ENCODE results near the gene NEU3. TPM values are rescaled to one million over a fixed set of nuclear protein-coding genes. Genes with fewer than 3 reads are reported as not detected.

Gene NEU3
- total RNA-seq, 2 experiments from 2014 or later = 44.8 to 56.3 TPM

DNA sequence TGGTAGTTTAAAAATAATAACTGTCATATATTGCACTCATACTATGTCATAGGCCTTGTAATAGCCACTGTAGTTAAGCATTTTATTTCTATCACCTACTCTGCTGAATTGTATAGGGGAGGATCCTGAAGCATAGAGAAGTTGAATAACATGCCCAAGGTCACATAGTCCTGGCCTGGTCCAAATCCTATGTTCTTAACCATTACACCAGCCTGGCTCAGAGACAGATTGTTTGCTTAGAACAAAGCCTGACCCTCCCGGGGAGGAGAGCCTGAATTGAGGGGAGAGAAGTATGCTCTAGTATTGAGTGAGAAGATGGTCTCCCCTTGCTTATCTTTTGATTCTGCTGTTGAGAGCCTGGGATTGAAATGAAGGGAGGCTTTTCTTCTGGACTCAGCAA is 2.2 kb downstream of the NEU3 start:
- no peaks in the 10 kb centered on the region for H3K9me2 ChIP-seq (ENCODE audit: insufficient read depth, low read length)
- H3K9me3 ChIP-seq (ENCODE audit: low read length) = no peaks in the 10 kb centered on the region
- no peak overlapping the region for H2AFZ ChIP-seq (ENCODE audit: low read length)
- peaks cover 44% of the 10 kb centered on the region for H3K4me1 ChIP-seq (ENCODE audit: insufficient read depth, low read length, poor library complexity, severe bottlenecking)
- TF ChIP-seq, protein P1, sequence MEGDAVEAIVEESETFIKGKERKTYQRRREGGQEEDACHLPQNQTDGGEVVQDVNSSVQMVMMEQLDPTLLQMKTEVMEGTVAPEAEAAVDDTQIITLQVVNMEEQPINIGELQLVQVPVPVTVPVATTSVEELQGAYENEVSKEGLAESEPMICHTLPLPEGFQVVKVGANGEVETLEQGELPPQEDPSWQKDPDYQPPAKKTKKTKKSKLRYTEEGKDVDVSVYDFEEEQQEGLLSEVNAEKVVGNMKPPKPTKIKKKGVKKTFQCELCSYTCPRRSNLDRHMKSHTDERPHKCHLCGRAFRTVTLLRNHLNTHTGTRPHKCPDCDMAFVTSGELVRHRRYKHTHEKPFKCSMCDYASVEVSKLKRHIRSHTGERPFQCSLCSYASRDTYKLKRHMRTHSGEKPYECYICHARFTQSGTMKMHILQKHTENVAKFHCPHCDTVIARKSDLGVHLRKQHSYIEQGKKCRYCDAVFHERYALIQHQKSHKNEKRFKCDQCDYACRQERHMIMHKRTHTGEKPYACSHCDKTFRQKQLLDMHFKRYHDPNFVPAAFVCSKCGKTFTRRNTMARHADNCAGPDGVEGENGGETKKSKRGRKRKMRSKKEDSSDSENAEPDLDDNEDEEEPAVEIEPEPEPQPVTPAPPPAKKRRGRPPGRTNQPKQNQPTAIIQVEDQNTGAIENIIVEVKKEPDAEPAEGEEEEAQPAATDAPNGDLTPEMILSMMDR (conservative IDR thresholded peaks at IDR 0.05; ENCODE audit: low read length) = no peak
- TF ChIP-seq EZH2phosphoT487 (IDR thresholded peaks at IDR 0.05; ENCODE audit: borderline replicate concordance, low read depth, low read length) = no peak
- peak overlapping the region; percentile 94 for H3K4me3 ChIP-seq (ENCODE audit: low read depth, low read length, poor library complexity, severe bottlenecking)
- H3K27ac ChIP-seq (ENCODE audit: low read depth, low read length, poor library complexity, severe bottlenecking) = peak overlapping the region; percentile 26
- peaks cover 39% of the 10 kb centered on the region for H3K36me3 ChIP-seq (ENCODE audit: insufficient read depth, low read length)
- no TSS peak for BruUV-seq (replicated peaks)
- H4K20me1 ChIP-seq (ENCODE audit: insufficient read depth, low read length) = peaks cover 10% of the 10 kb centered on the region; the same call in 1 of the 2 replicates
- H3K4me2 ChIP-seq (ENCODE audit: low read length) = peak overlapping the region; percentile 94
- intact Hi-C loops (cut with micrococcal nuclease; ENCODE audit: unreplicated experiment) = no loop called here
- H3K79me2 ChIP-seq (ENCODE audit: insufficient read depth, low read depth, low read length) = peaks cover 46% of the 10 kb centered on the region
- DNase-seq (ENCODE audit: low spot score) = no peak
- ChIA-PET POLR2A (no interaction called here), CTCF (ENCODE audit: unreplicated experiment) (no interaction called here)

- peaks cover 55% of the 10 kb centered on the region for H3K36me3 ChIP-seq (ENCODE audit: insufficient read depth, low read length)
- H3K4me3 ChIP-seq (ENCODE audit: low read depth, low read length, poor library complexity, severe bottlenecking) = peak overlapping the region; percentile 94
- peak overlapping the region; percentile 94 for H3K4me2 ChIP-seq (ENCODE audit: low read length)
- H4K20me1 ChIP-seq (ENCODE audit: insufficient read depth, low read length) = peaks cover 10% of the 10 kb centered on the region; the same call in 1 of the 2 replicates
- H2AFZ ChIP-seq (ENCODE audit: low read length) = no peak overlapping the region
- intact Hi-C loops (cut with micrococcal nuclease; ENCODE audit: unreplicated experiment) = no loop called here
- no TSS peak for BruUV-seq (replicated peaks)
- CTCF ChIA-PET (ENCODE audit: unreplicated experiment) = no interaction called here
- H3K4me1 ChIP-seq (ENCODE audit: insufficient read depth, low read length, poor library complexity, severe bottlenecking) = peaks cover 43% of the 10 kb centered on the region
- no peaks in the 10 kb centered on the region for H3K9me2 ChIP-seq (ENCODE audit: insufficient read depth, low read length)
- peak overlapping the region; percentile 39 for H3K27ac ChIP-seq (ENCODE audit: low read depth, low read length, poor library complexity, severe bottlenecking)
- peak; percentile 69 for DNase-seq (ENCODE audit: low spot score)
- TF ChIP-seq, protein P1 (conservative IDR thresholded peaks at IDR 0.05; ENCODE audit: low read length) = no peak
- no peak for TF ChIP-seq EZH2phosphoT487 (IDR thresholded peaks at IDR 0.05; ENCODE audit: borderline replicate concordance, low read depth, low read length)
- POLR2A ChIA-PET = interaction anchor here (0.6 to 2.0 kb wide), 5 partner anchors 9 to 210 kb away, joined by 3 to 6 read pairs (median 5); no protein-coding TSS in a partner anchor
- H3K9me3 ChIP-seq (ENCODE audit: low read length) = no peaks in the 10 kb centered on the region
- peaks cover 46% of the 10 kb centered on the region for H3K79me2 ChIP-seq (ENCODE audit: insufficient read depth, low read depth, low read length)
Measured at GRCh38 chr11:74992852-74993251, 4.1 kb downstream of the NEU3 start.

- Histone ChIP-seq H3K27ac (ENCODE audit: low read depth, low read length, poor library complexity, severe bottlenecking) (no peak overlapping the region), H3K9me2 (ENCODE audit: insufficient read depth, low read length) (no peaks in the 10 kb centered on the region), H3K36me3 (ENCODE audit: insufficient read depth, low read length) (peaks cover 90% of the 10 kb centered on the region), H3K4me1 (ENCODE audit: insufficient read depth, low read length, poor library complexity, severe bottlenecking) (peaks cover 10% of the 10 kb centered on the region), H3K79me2 (ENCODE audit: insufficient read depth, low read depth, low read length) (no peaks in the 10 kb centered on the region), H2AFZ (ENCODE audit: low read length) (no peak overlapping the region), H3K9me3 (ENCODE audit: low read length) (no peaks in the 10 kb centered on the region), H3K4me3 (ENCODE audit: low read depth, low read length, poor library complexity, severe bottlenecking) (no peak overlapping the region), H3K4me2 (ENCODE audit: low read length) (no peak overlapping the region), H4K20me1 (ENCODE audit: insufficient read depth, low read length) (no peaks in the 10 kb centered on the region)
- BruUV-seq (replicated peaks) = no TSS peak
- TF ChIP-seq, protein P1 (conservative IDR thresholded peaks at IDR 0.05; ENCODE audit: low read length) = no peak
- no peak for TF ChIP-seq EZH2phosphoT487 (IDR thresholded peaks at IDR 0.05; ENCODE audit: borderline replicate concordance, low read depth, low read length)
- ChIA-PET CTCF (ENCODE audit: unreplicated experiment) (no interaction called here), POLR2A (interaction anchor here (0.6 kb wide), 1 partner anchor 239 kb away, joined by 3 read pairs; no protein-coding TSS in a partner anchor)
- intact Hi-C loops (cut with micrococcal nuclease; ENCODE audit: unreplicated experiment) = no loop called here
- DNase-seq (ENCODE audit: low spot score) = no peak
Measured at GRCh38 chr11:75000975-75001354, 12.2 kb downstream of the NEU3 start.

Measured in OCI-LY7 (cell line).